ENCODE results near the gene COX10. TPM values are rescaled to one million over a fixed set of nuclear protein-coding genes. Genes with fewer than 3 reads are reported as not detected.

The COX10 gene
- total RNA-seq, 1 experiment from 2014 or later: 20.0 TPM

GRCh38 chr17:14245002-14245401 lies 175.7 kb downstream of the COX10 start:
- H3K36me3 ChIP-seq (ENCODE audit: insufficient read depth, low read length, poor library complexity, severe bottlenecking): no peaks in the 10 kb centered on the region
- H3K27me3 ChIP-seq (replicated peaks; ENCODE audit: insufficient read depth, low read depth, low read length, poor library complexity): no peaks in the 10 kb centered on the region
- no peak overlapping the region for H3K4me3 ChIP-seq (ENCODE audit: low read depth, low read length, poor library complexity, severe bottlenecking)
- no peak for TF ChIP-seq EZH2 (IDR thresholded peaks at IDR 0.05; ENCODE audit: borderline replicate concordance, low read depth, low read length, poor library complexity, severe bottlenecking)
- TF ChIP-seq CTCF (conservative IDR thresholded peaks at IDR 0.05; ENCODE audit: low read depth, low read length): no peak
- no peaks in the 10 kb centered on the region for H3K9me3 ChIP-seq (ENCODE audit: low read depth, low read length, poor library complexity, severe bottlenecking)
- no peaks in the 10 kb centered on the region for H3K4me1 ChIP-seq (ENCODE audit: insufficient read depth, low read length, poor library complexity, severe bottlenecking)
- no peak for DNase-seq (ENCODE audit: low spot score)
- H3K27ac ChIP-seq (ENCODE audit: low read depth, low read length, poor library complexity, severe bottlenecking): no peak overlapping the region
- no TSS peak for BruUV-seq (replicated peaks)
- ChIA-PET CTCF (no interaction called here), POLR2A (ENCODE audit: low non-redundant PET) (no interaction called here)
- intact Hi-C loops (cut with micrococcal nuclease; ENCODE audit: unreplicated experiment): no loop called here

GRCh38 chr17:14245629-14246028 lies 176.3 kb downstream of the COX10 start:
- no TSS peak for BruUV-seq (replicated peaks)
- intact Hi-C loops (cut with micrococcal nuclease; ENCODE audit: unreplicated experiment): no loop called here
- no peaks in the 10 kb centered on the region for H3K27me3 ChIP-seq (replicated peaks; ENCODE audit: insufficient read depth, low read depth, low read length, poor library complexity)
- DNase-seq (ENCODE audit: low spot score): no peak
- no peak overlapping the region for H3K4me3 ChIP-seq (ENCODE audit: low read depth, low read length, poor library complexity, severe bottlenecking)
- POLR2A ChIA-PET (ENCODE audit: low non-redundant PET): no interaction called here
- TF ChIP-seq EZH2 (IDR thresholded peaks at IDR 0.05; ENCODE audit: borderline replicate concordance, low read depth, low read length, poor library complexity, severe bottlenecking): no peak
- no peak for TF ChIP-seq CTCF (conservative IDR thresholded peaks at IDR 0.05; ENCODE audit: low read depth, low read length)
- no peaks in the 10 kb centered on the region for H3K9me3 ChIP-seq (ENCODE audit: low read depth, low read length, poor library complexity, severe bottlenecking)
- no peaks in the 10 kb centered on the region for H3K36me3 ChIP-seq (ENCODE audit: insufficient read depth, low read length, poor library complexity, severe bottlenecking)
- H3K27ac ChIP-seq (ENCODE audit: low read depth, low read length, poor library complexity, severe bottlenecking): no peak overlapping the region
- CTCF ChIA-PET: no interaction called here
- H3K4me1 ChIP-seq (ENCODE audit: insufficient read depth, low read length, poor library complexity, severe bottlenecking): no peaks in the 10 kb centered on the region

Other genes starting within 250 kb of the COX10 start
- not detected in 2 replicates for gene CDRT15, start 167.4 kb downstream of the COX10 start, total RNA-seq (2021)
- not detected in 2 replicates for gene HS3ST3B1, start 231.6 kb downstream of the COX10 start, total RNA-seq (2021)